Measurements from ENCODE around the gene PLA2G4A. TPM values are rescaled to one million over a fixed set of nuclear protein-coding genes. Genes with fewer than 3 reads are reported as not detected.

Gene PLA2G4A
- total RNA-seq, 1 experiment from 2014 or later, result 0.39 TPM

DNA sequence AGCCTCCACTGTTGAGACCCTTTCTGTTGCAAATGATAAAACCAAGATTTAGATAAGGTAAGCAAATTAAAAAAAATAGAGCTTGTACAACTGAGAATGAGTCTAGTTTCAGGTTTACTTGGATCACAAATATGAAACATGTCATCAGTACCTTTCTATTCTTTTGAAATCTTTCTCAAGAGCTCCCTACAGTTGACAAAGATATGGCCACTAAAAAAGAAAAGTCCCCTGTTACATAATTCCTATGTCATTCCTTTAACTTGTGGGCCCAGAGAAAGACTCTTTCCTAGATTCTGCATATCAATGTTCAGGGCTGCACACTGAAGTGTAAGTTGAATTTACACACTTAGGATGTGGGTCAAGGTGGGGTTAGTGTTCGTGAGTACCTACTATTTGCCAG lies 168.1 kb downstream of the PLA2G4A start:
- H4K20me1 ChIP-seq (ENCODE audit: control insufficient read depth, insufficient read depth, insufficient read length), result no peaks in the 10 kb centered on the region
- H3K23me2 ChIP-seq (ENCODE audit: insufficient read length, low read depth, low read length, poor library complexity, severe bottlenecking), result no peaks in the 10 kb centered on the region
- Mint-ChIP-seq H3K4me3 (no peak overlapping the region), H3K27me3 (ENCODE audit: low read depth) (no peaks in the 10 kb centered on the region), H3K36me3 (ENCODE audit: insufficient read depth in 1 of 3, low read depth in 3 of 3) (no peaks in the 10 kb centered on the region), H3K27ac (no peak overlapping the region), H3K4me1 (peaks cover 12% of the 10 kb centered on the region in 2 experiments), H3K9me3 (no peaks in the 10 kb centered on the region)
- TF ChIP-seq, protein P1, sequence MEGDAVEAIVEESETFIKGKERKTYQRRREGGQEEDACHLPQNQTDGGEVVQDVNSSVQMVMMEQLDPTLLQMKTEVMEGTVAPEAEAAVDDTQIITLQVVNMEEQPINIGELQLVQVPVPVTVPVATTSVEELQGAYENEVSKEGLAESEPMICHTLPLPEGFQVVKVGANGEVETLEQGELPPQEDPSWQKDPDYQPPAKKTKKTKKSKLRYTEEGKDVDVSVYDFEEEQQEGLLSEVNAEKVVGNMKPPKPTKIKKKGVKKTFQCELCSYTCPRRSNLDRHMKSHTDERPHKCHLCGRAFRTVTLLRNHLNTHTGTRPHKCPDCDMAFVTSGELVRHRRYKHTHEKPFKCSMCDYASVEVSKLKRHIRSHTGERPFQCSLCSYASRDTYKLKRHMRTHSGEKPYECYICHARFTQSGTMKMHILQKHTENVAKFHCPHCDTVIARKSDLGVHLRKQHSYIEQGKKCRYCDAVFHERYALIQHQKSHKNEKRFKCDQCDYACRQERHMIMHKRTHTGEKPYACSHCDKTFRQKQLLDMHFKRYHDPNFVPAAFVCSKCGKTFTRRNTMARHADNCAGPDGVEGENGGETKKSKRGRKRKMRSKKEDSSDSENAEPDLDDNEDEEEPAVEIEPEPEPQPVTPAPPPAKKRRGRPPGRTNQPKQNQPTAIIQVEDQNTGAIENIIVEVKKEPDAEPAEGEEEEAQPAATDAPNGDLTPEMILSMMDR (conservative IDR thresholded peaks at IDR 0.05), result no peak
- no peak overlapping the region for H2BK15ac ChIP-seq (ENCODE audit: low read depth, low read length)
- no peak overlapping the region for H4K8ac ChIP-seq (replicated peaks; ENCODE audit: insufficient read length, low read depth, low read length)
- H3K23ac ChIP-seq (ENCODE audit: insufficient read length, low read depth, low read length), result no peak overlapping the region
- no peaks in the 10 kb centered on the region for H3K9me3 ChIP-seq (ENCODE audit: control insufficient read depth, low read depth, low read length)
- no CpG with 5 or more reads among the region's 1 CpG for WGBS (ENCODE audit: extremely low coverage, insufficient read length, low lambda C conversion rate)
- no peak overlapping the region for H2BK5ac ChIP-seq (ENCODE audit: insufficient read length, low read length)
- no peak overlapping the region for H3T11ph ChIP-seq (ENCODE audit: low read length)
- H4K91ac ChIP-seq (ENCODE audit: insufficient read length, low read depth, low read length), result no peak overlapping the region
- H2BK120ac ChIP-seq (ENCODE audit: low read depth, low read length, poor library complexity, severe bottlenecking), result no peak overlapping the region
- no peak overlapping the region for H3K9ac ChIP-seq (ENCODE audit: extremely low read depth, insufficient read length, low read length)
- H2BK20ac ChIP-seq (ENCODE audit: low read depth, low read length, poor library complexity, severe bottlenecking), result no peak overlapping the region
- H2AFZ ChIP-seq (ENCODE audit: low read length), result no peak overlapping the region
- H2AK5ac ChIP-seq (ENCODE audit: insufficient read length, low read length), result no peak overlapping the region
- no peak for DNase-seq
- no peak overlapping the region for H3K56ac ChIP-seq (ENCODE audit: insufficient read length, low read depth, low read length)
- H3K4ac ChIP-seq (ENCODE audit: low read depth, low read length), result no peak overlapping the region
- H3K4me2 ChIP-seq (ENCODE audit: insufficient read depth, insufficient read length, low read length), result no peak overlapping the region
- H3K79me1 ChIP-seq (ENCODE audit: insufficient read depth, low read depth, low read length, poor library complexity, severe bottlenecking), result no peaks in the 10 kb centered on the region
- no peak overlapping the region for H3K14ac ChIP-seq (ENCODE audit: insufficient read depth, low read length)
- H3K4me1 ChIP-seq (ENCODE audit: insufficient read depth, low read length), result no peaks in the 10 kb centered on the region
- H4K5ac ChIP-seq (ENCODE audit: insufficient read length, low read depth, low read length), result no peak overlapping the region
- no peaks in the 10 kb centered on the region for H3K27me3 ChIP-seq (ENCODE audit: insufficient read depth, low read length)
- H3K18ac ChIP-seq (ENCODE audit: insufficient read length, low read depth, low read length), result no peak overlapping the region
- H2BK12ac ChIP-seq (ENCODE audit: insufficient read length, low read depth, low read length), result no peak overlapping the region
- H3K79me2 ChIP-seq (ENCODE audit: insufficient read depth, low read length), result no peaks in the 10 kb centered on the region
- no peak overlapping the region for H3K27ac ChIP-seq (ENCODE audit: insufficient read length, low read depth, low read length)
